Tibial nerve (tissue), 4 donors: ENCODE measurements around the gene TRAK1. TPM values are rescaled to one million over a fixed set of nuclear protein-coding genes. Genes with fewer than 3 reads are reported as not detected.

Experiments used
- DNase-seq, 2 donors: peaks; one replicate each; pipeline ENCODE4 v3.0.0-alpha.2; 2019; ENCODE audit warnings: low spot score in 2 of 2
- H3K27ac ChIP-seq, 4 donors: fragments of 200-600 bp; sonication (generic) in 3 of 4; one replicate each; pipeline ENCODE4 v1.5.1; 2017 to 2019; ENCODE audit warnings: mild to moderate bottlenecking in 1 of 4
- H3K27me3 ChIP-seq, 2 donors: fragments of 200-600 bp; sonication (generic) in 1 of 2; one replicate each; pipeline versions ENCODE4 v1.5.1 to v1.6.0; 2017 to 2019
- H3K36me3 ChIP-seq, 3 donors: fragments of 200-600 bp; sonication (generic); one replicate each; pipeline ENCODE4 v1.5.1; 2018 to 2019
- H3K4me1 ChIP-seq, 4 donors: fragments of 200-600 bp; sonication (generic) in 3 of 4; one replicate each; pipeline ENCODE4 v1.5.1; 2017 to 2019
- H3K4me3 ChIP-seq, 4 donors: fragments of 200-600 bp; sonication (generic) in 3 of 4; one replicate each; pipeline ENCODE4 v1.5.1; 2017 to 2019; ENCODE audit warnings: mild to moderate bottlenecking in 1 of 4, moderate library complexity in 1 of 4
- H3K9me3 ChIP-seq, 4 donors: fragments of 200-600 bp; sonication (generic) in 3 of 4; one replicate each; pipeline ENCODE4 v1.5.1; 2017 to 2019
- EP300 ChIP-seq, 2 donors: sonication (generic); formaldehyde crosslinking; IDR thresholded peaks; one replicate each; pipeline ENCODE4 v1.6.1; 2017; ENCODE audit warnings: antibody characterized with exemption in 2 of 2, mild to moderate bottlenecking in 1 of 2
- POLR2A ChIP-seq, 2 donors: fragments of 450-650 bp; IDR thresholded peaks; one replicate each; pipeline ENCODE4 v1.6.1; 2017; ENCODE audit warnings: antibody characterized with exemption in 2 of 2, mild to moderate bottlenecking in 2 of 2, moderate library complexity in 2 of 2
- WGBS, 2 donors: methylation state at CpG; one replicate each; pipeline ENCODE4 v1.1.5; 2018; 5-methylcytosine and 5-hydroxymethylcytosine counted together
- total RNA-seq, 4 donors: library from RNA; depleted of rRNA; stranded (reverse); fragments of >200 nt; gene quantifications; one replicate each; pipeline ENCODE4 v1.1.0, GENCODE V29; 2016
- TF ChIP-seq, protein P1 (sequence below), 5 experiments: fragments of 200-600 bp in 3 of 5; fragments of 450-650 bp in 2 of 5; sonication (generic) in 3 of 5; IDR thresholded peaks; one replicate each; pipeline ENCODE4 v1.5.1; 2016 to 2019; ENCODE audit warnings: antibody characterized with exemption in 5 of 5, mild to moderate bottlenecking in 3 of 5, moderate library complexity in 2 of 5

The TRAK1 gene
- total RNA-seq, 4 donors from 2014 or later: 28.6 to 68.1 (median 35.5) TPM

- no peaks in the 10 kb centered on the region for H3K9me3 ChIP-seq
- WGBS, 2 donors: 62 to 68% methylated on average over 13 of the region's 13 CpGs
- no peak for DNase-seq
- no peak overlapping the region for H3K27ac ChIP-seq
- TF ChIP-seq, protein P1, sequence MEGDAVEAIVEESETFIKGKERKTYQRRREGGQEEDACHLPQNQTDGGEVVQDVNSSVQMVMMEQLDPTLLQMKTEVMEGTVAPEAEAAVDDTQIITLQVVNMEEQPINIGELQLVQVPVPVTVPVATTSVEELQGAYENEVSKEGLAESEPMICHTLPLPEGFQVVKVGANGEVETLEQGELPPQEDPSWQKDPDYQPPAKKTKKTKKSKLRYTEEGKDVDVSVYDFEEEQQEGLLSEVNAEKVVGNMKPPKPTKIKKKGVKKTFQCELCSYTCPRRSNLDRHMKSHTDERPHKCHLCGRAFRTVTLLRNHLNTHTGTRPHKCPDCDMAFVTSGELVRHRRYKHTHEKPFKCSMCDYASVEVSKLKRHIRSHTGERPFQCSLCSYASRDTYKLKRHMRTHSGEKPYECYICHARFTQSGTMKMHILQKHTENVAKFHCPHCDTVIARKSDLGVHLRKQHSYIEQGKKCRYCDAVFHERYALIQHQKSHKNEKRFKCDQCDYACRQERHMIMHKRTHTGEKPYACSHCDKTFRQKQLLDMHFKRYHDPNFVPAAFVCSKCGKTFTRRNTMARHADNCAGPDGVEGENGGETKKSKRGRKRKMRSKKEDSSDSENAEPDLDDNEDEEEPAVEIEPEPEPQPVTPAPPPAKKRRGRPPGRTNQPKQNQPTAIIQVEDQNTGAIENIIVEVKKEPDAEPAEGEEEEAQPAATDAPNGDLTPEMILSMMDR (IDR thresholded peaks at IDR 0.05): no peak
- TF ChIP-seq EP300 (IDR thresholded peaks at IDR 0.05) (no peak), POLR2A (IDR thresholded peaks at IDR 0.05) (no peak)
- no peak overlapping the region for H3K4me3 ChIP-seq
- peaks cover 0 to 4% (median 0%) of the 10 kb centered on the region in 3 donors for H3K36me3 ChIP-seq
- H3K27me3 ChIP-seq: no peaks in the 10 kb centered on the region
- H3K4me1 ChIP-seq: peaks cover 0 to 60% (median 11%) of the 10 kb centered on the region in 4 donors
Measured at GRCh38 chr3:42115215-42115614, 24.1 kb downstream of the TRAK1 start.

GRCh38 chr3:42115946-42116345, 24.8 kb downstream of the TRAK1 start:
- no peak for TF ChIP-seq POLR2A (IDR thresholded peaks at IDR 0.05)
- TF ChIP-seq EP300 (IDR thresholded peaks at IDR 0.05): no peak
- TF ChIP-seq, protein P1 (IDR thresholded peaks at IDR 0.05): no peak
- WGBS, 2 donors: 90 to 96% methylated on average over 9 of the region's 9 CpGs
- DNase-seq: no peak
- Histone ChIP-seq H3K9me3 (no peaks in the 10 kb centered on the region), H3K27ac (no peak overlapping the region), H3K4me1 (peaks cover 0 to 63% (median 11%) of the 10 kb centered on the region in 4 donors), H3K27me3 (no peaks in the 10 kb centered on the region), H3K4me3 (no peak overlapping the region), H3K36me3 (peaks cover 0 to 4% (median 0%) of the 10 kb centered on the region in 3 donors)

DNA sequence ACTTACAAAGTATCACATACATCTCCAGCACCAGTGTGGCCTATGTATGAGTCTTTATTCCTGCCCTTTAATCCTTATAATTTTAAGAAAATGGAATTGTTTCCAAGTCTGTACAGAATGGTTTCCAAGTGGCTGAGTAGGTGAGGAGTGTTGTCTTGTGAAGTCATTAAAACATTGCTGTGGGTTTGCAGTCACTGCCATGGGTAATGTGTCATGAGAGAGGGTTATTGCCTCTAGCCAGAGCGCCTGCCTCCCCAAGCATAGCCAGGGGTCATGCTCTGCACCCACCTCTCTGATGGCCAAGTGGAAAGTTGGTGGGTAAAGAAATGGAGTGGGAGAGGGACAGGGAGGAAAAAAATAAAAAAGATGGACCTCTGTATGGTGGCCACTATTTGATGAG, 25.3 kb downstream of the TRAK1 start:
- no peaks in the 10 kb centered on the region for H3K27me3 ChIP-seq
- WGBS, 2 donors: 86 to 90% methylated on average over 1 of the region's 1 CpG
- H3K4me1 ChIP-seq: peaks cover 0 to 63% (median 11%) of the 10 kb centered on the region in 4 donors
- peak overlapping the region in 1 of 4 donors; percentile 70 for H3K27ac ChIP-seq
- no peak overlapping the region for H3K4me3 ChIP-seq
- no peak for DNase-seq
- H3K9me3 ChIP-seq: no peaks in the 10 kb centered on the region
- peaks cover 0 to 4% (median 0%) of the 10 kb centered on the region in 3 donors for H3K36me3 ChIP-seq
- no peak for TF ChIP-seq EP300 (IDR thresholded peaks at IDR 0.05)
- no peak for TF ChIP-seq POLR2A (IDR thresholded peaks at IDR 0.05)
- TF ChIP-seq, protein P1 (IDR thresholded peaks at IDR 0.05): no peak

GRCh38 chr3:42117175-42118008, 26.2 kb downstream of the TRAK1 start:
- H3K4me3 ChIP-seq: no peak overlapping the region
- 24 to 27% methylated on average over 14 of the region's 14 CpGs for WGBS, 2 donors
- TF ChIP-seq, protein P1 (IDR thresholded peaks at IDR 0.05): peak in 3 of 5 experiments; percentile 41 to 56 (median 43)
- TF ChIP-seq POLR2A (IDR thresholded peaks at IDR 0.05) (no peak), EP300 (IDR thresholded peaks at IDR 0.05) (no peak)

DNA sequence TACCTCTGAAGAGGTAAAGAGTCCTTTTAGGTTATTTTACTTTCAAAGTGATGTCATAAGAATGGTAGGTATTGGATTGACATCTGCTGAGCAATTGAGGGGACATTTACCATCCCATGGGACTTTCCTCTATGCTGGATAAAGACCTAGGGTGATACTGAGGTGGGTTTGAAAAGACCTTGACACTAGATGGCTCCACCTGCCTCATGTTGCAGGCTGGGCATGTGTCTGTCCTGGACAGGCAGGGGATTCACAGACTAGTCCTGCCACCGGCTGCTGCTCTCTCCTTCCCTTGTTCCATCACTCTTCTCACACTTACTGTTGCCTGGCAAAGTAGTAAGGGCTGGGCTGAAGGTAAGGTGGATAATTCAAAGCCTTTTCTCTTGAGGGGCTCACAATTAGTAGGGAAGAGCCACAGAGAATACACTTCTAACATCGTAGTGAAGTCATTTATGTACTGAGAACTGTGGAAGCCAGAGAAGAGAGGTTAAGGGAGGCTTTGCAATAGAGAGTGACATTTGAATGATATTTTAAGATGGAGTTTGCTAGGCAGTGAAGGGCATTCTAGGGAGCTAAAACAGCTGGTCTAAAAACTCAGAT, 27.7 kb downstream of the TRAK1 start:
- peaks cover 0 to 75% (median 14%) of the 10 kb centered on the region in 4 donors for H3K4me1 ChIP-seq
- whole genome bisulfite sequencing, 2 donors: 57 to 62% methylated on average over 2 of the region's 2 CpGs
- peak in 1 of 2 donors; percentile 24 for DNase-seq
- no peak for TF ChIP-seq EP300 (IDR thresholded peaks at IDR 0.05)
- TF ChIP-seq, protein P1 (IDR thresholded peaks at IDR 0.05): peak in 1 of 5 experiments; percentile 17
- no peaks in the 10 kb centered on the region for H3K36me3 ChIP-seq
- H3K27ac ChIP-seq: peak overlapping the region in 2 of 4 donors; percentile 51 to 70
- H3K9me3 ChIP-seq: no peaks in the 10 kb centered on the region
- H3K27me3 ChIP-seq: no peaks in the 10 kb centered on the region
- H3K4me3 ChIP-seq: no peak overlapping the region

More at GRCh38 chr3:42117175-42118008, 26.2 kb downstream of the TRAK1 start:
- peaks cover 0 to 67% (median 11%) of the 10 kb centered on the region in 4 donors for H3K4me1 ChIP-seq
- peak in 1 of 2 donors; percentile 37 for DNase-seq
- H3K27ac ChIP-seq: peak overlapping the region in 2 of 4 donors; percentile 45 to 70
- no peaks in the 10 kb centered on the region for H3K9me3 ChIP-seq
- peaks cover 0 to 4% (median 0%) of the 10 kb centered on the region in 3 donors for H3K36me3 ChIP-seq
- no peaks in the 10 kb centered on the region for H3K27me3 ChIP-seq
